ENCODE results near the gene GAS7. TPM values are rescaled to one million over a fixed set of nuclear protein-coding genes. Genes with fewer than 3 reads are reported as not detected.

Gene GAS7
- total RNA-seq, 1 experiment from 2014 or later, result 6.0 TPM

DNA sequence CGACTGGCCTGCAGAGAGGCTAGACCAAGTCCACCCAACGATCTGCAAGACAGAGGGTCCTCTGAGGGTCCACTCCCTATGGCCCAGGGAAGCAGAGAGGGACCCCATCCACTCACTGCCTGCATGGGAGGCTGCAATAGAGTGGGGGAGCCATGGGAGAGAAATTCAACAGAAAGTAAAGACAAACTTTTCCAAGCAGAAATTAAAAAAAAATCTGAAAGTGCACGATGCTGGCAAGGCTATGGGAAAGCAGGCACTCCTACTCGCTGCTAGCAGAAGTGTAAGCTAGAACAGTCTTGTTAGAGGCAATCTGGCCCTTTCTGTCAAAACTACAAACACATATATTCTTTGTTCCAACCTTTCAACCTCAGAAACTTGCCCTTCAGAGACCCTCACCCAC is 85.4 kb downstream of the GAS7 start:
- peaks cover 13 to 16% of the 10 kb centered on the region in 2 experiments for H3K4me1 Mint-ChIP-seq
- H3K18ac ChIP-seq (ENCODE audit: insufficient read length, low read depth, low read length), result no peak overlapping the region
- DNase-seq, result no peak
- H3K79me1 ChIP-seq (ENCODE audit: insufficient read depth, low read depth, low read length, poor library complexity, severe bottlenecking), result no peaks in the 10 kb centered on the region
- H3K27me3 ChIP-seq (ENCODE audit: insufficient read depth, low read length), result no peaks in the 10 kb centered on the region
- no peak overlapping the region for H3K23ac ChIP-seq (ENCODE audit: insufficient read length, low read depth, low read length)
- H3K4me2 ChIP-seq (ENCODE audit: insufficient read depth, insufficient read length, low read length), result no peak overlapping the region
- H3K27ac Mint-ChIP-seq, result no peak overlapping the region
- H3K9me3 Mint-ChIP-seq, result 0 out of 5 replicates have a peak, but pooled peaks cover 0 to 3% of the 10 kb centered on the region in 2 experiments
- no peak overlapping the region for H3K56ac ChIP-seq (ENCODE audit: insufficient read length, low read depth, low read length)
- no peak overlapping the region for H4K8ac ChIP-seq (replicated peaks; ENCODE audit: insufficient read length, low read depth, low read length)
- no peaks in the 10 kb centered on the region for H3K79me2 ChIP-seq (ENCODE audit: insufficient read depth, low read length)
- H2BK15ac ChIP-seq (ENCODE audit: low read depth, low read length), result no peak overlapping the region
- H3K36me3 Mint-ChIP-seq (ENCODE audit: insufficient read depth in 1 of 3, low read depth in 3 of 3), result no peaks in the 10 kb centered on the region
- no peak overlapping the region for H3T11ph ChIP-seq (ENCODE audit: low read length)
- H3K4me3 Mint-ChIP-seq, result no peak overlapping the region
- no peak overlapping the region for H3K27ac ChIP-seq (ENCODE audit: insufficient read length, low read depth, low read length)
- no peaks in the 10 kb centered on the region for H4K20me1 ChIP-seq (ENCODE audit: control insufficient read depth, insufficient read depth, insufficient read length)
- no peak overlapping the region for H2BK5ac ChIP-seq (ENCODE audit: insufficient read length, low read length)
- H3K9ac ChIP-seq (ENCODE audit: extremely low read depth, insufficient read length, low read length), result no peak overlapping the region
- no peak overlapping the region for H3K4ac ChIP-seq (ENCODE audit: low read depth, low read length)
- TF ChIP-seq, protein P1, sequence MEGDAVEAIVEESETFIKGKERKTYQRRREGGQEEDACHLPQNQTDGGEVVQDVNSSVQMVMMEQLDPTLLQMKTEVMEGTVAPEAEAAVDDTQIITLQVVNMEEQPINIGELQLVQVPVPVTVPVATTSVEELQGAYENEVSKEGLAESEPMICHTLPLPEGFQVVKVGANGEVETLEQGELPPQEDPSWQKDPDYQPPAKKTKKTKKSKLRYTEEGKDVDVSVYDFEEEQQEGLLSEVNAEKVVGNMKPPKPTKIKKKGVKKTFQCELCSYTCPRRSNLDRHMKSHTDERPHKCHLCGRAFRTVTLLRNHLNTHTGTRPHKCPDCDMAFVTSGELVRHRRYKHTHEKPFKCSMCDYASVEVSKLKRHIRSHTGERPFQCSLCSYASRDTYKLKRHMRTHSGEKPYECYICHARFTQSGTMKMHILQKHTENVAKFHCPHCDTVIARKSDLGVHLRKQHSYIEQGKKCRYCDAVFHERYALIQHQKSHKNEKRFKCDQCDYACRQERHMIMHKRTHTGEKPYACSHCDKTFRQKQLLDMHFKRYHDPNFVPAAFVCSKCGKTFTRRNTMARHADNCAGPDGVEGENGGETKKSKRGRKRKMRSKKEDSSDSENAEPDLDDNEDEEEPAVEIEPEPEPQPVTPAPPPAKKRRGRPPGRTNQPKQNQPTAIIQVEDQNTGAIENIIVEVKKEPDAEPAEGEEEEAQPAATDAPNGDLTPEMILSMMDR (conservative IDR thresholded peaks at IDR 0.05), result no peak
- H4K91ac ChIP-seq (ENCODE audit: insufficient read length, low read depth, low read length), result no peak overlapping the region
- H3K23me2 ChIP-seq (ENCODE audit: insufficient read length, low read depth, low read length, poor library complexity, severe bottlenecking), result no peaks in the 10 kb centered on the region
- no peaks in the 10 kb centered on the region for H3K9me3 ChIP-seq (ENCODE audit: control insufficient read depth, low read depth, low read length)
- no CpG with 5 or more reads among the region's 4 CpGs for WGBS (ENCODE audit: extremely low coverage, insufficient read length, low lambda C conversion rate)
- no peak overlapping the region for H2AK5ac ChIP-seq (ENCODE audit: insufficient read length, low read length)
- H2AFZ ChIP-seq (ENCODE audit: low read length), result no peak overlapping the region
- H3K14ac ChIP-seq (ENCODE audit: insufficient read depth, low read length), result no peak overlapping the region
- H3K27me3 Mint-ChIP-seq (ENCODE audit: low read depth), result no peaks in the 10 kb centered on the region; the same call in none of the 2 replicates
- H2BK120ac ChIP-seq (ENCODE audit: low read depth, low read length, poor library complexity, severe bottlenecking), result no peak overlapping the region
- H3K4me1 ChIP-seq (ENCODE audit: insufficient read depth, low read length), result no peaks in the 10 kb centered on the region
- no peak overlapping the region for H2BK20ac ChIP-seq (ENCODE audit: low read depth, low read length, poor library complexity, severe bottlenecking)
- H2BK12ac ChIP-seq (ENCODE audit: insufficient read length, low read depth, low read length), result no peak overlapping the region
- H4K5ac ChIP-seq (ENCODE audit: insufficient read length, low read depth, low read length), result no peak overlapping the region
